Neural progenitor cell (in vitro differentiated cells): ENCODE results near the gene SSTR5.

Source experiments
- CTCF ChIP-seq: fragments of 200-600 bp; sonication (generic); IDR thresholded peaks from 2 replicates; pipeline ENCODE4 v1.5.1; 2017; ENCODE audit warnings: antibody characterized with exemption, mild to moderate bottlenecking
- EZH2phosphoT487 ChIP-seq: fragments of 200-600 bp; sonication (generic); IDR thresholded peaks from 2 replicates; pipeline ENCODE4 v1.6.1; 2017; ENCODE audit warnings: antibody characterized with exemption

- TF ChIP-seq CTCF, result no peak
- no peak for TF ChIP-seq EZH2phosphoT487
These were observed 48.0 kb downstream of the SSTR5 start for GRCh38 chr16:1120577-1120941.
